GM10248 (cell line): ENCODE data around the gene TTLL4.

ENCODE experiments used
- CTCF ChIA-PET: fragments of 300-600 bp; sonication (Branson Sonifier 250); formaldehyde crosslinking; extraction: SDS; loops from one replicate; lab custom pipeline; 2021; ENCODE audit warnings: antibody characterized with exemption; lab: Yijun Ruan, JAX
- POLR2A ChIA-PET: fragments of 350-650 bp; sonication (Branson Sonifier 250); formaldehyde crosslinking; extraction: SDS; loops from one replicate; lab custom pipeline; 2020; ENCODE audit warnings: antibody characterized with exemption; lab: Yijun Ruan, JAX
- DNase-seq: peaks from one replicate; pipeline ENCODE4 v3.0.0; 2012; ENCODE audit errors: extremely low spot score
- TF ChIP-seq, protein P1 (sequence below): IDR thresholded peaks from 2 replicates; pipeline ENCODE4 v1.5.1; 2012; ENCODE audit warnings: mild to moderate bottlenecking, low read depth; ENCODE audit errors: extremely low read depth, missing control alignments, control extremely low read depth

TTLL4 gene

DNA sequence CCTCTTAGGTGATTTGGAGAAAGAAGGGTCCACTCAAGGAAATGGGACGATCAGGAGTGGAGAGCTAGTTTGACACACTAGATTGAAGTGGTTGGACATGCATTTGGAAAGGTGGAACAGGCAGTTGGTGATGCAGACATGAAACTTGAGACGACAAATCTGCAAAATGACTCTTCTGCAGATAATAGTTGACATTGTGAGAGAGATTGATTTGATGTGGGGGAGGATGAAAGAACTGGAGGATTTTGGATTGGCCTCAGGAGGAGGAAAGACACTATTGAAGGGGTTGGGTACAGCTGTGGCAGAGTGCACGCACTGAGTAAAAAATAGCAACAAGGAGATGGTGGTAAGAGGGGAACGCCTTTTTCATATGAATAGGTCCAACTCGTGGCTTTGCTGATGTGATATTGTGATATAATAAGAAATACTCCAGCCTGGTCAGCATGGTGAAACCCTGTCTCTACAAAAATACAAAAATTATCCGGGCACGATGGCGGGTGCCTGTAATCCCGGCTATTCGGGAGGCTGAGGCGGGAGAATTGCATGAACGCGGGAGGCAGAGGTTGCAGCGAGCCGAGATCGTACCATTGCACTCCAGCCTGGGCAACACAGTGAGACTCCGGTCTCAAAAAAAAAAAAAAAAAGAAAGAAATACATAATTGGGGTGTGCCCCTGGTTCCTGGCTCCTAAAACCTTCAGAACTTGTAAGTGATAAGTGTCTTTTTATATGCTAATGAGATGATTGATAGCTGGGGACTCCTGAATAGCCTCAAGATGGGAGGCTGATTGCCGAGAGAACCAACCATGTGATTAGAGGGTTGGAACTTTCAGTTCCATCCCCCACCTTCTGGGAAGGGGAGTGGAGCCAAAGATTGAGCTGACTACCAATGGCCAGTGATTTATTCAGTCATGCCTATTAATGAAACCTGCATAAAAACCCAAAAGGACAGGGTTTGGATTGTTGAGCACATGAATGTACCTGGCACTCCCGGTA is 9.7 kb downstream of the TTLL4 start:
- TF ChIP-seq, protein P1, sequence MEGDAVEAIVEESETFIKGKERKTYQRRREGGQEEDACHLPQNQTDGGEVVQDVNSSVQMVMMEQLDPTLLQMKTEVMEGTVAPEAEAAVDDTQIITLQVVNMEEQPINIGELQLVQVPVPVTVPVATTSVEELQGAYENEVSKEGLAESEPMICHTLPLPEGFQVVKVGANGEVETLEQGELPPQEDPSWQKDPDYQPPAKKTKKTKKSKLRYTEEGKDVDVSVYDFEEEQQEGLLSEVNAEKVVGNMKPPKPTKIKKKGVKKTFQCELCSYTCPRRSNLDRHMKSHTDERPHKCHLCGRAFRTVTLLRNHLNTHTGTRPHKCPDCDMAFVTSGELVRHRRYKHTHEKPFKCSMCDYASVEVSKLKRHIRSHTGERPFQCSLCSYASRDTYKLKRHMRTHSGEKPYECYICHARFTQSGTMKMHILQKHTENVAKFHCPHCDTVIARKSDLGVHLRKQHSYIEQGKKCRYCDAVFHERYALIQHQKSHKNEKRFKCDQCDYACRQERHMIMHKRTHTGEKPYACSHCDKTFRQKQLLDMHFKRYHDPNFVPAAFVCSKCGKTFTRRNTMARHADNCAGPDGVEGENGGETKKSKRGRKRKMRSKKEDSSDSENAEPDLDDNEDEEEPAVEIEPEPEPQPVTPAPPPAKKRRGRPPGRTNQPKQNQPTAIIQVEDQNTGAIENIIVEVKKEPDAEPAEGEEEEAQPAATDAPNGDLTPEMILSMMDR = no peak
- DNase-seq = no peak
- CTCF ChIA-PET = interaction anchor here (0.8 to 5.2 kb wide), 4 partner anchors 9 to 127 kb away, joined by 3 to 39 read pairs (median 5); partner anchors contain the start of gene TTLL4
- POLR2A ChIA-PET = interaction anchor here (0.7 kb wide), 1 partner anchor 7 kb away, joined by 5 read pairs; no protein-coding TSS in a partner anchor

DNA sequence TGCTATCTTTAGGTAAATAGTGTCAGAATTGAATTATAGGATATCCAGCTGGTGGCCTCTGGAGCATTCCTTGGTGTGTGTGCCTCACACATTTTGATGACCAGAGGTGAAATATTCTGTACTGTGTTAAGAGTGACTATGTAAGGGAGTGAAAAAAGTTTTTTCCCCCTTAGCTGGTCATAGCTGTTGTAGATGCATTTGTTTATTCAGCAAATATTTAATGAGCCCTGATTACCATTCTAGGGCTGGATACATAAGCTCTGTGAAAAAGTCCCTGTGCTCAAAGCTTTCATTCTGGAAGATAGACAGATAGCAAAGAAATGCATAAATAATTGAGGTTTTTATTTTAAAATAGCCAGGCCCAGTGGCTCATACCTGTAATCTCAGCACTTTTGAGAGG is 10.9 kb downstream of the TTLL4 start:
- POLR2A ChIA-PET = no interaction called here
- TF ChIP-seq, protein P1 = no peak
- DNase-seq = no peak
- CTCF ChIA-PET = interaction anchor here (1.3 to 5.2 kb wide), 6 partner anchors 10 to 127 kb away, joined by 3 to 39 read pairs (median 8); partner anchors contain the start of gene TTLL4

DNA sequence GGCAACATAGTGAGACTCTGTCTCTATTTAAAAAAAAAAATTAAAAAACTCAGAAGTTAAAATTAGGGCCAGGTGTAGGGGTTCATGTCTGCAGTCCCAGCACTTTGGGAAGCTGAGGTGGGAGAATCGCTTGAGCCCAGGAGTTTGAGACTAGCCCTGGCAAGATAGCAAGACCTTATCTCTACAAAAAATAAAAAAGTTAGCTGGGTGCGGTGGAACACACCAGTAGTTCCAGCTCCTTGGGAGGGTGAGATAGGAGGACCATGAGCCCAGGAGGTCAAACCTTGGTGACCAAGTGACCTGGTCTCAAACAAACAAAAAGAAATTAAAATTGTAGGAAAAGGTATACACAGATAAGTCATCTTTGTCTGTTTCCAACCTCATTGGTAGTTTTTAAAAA is 11.3 kb downstream of the TTLL4 start:
- ChIA-PET POLR2A (no interaction called here), CTCF (interaction anchor here (1.3 to 5.2 kb wide), 6 partner anchors 10 to 126 kb away, joined by 3 to 39 read pairs (median 8); partner anchors contain the start of gene TTLL4)
- no peak for DNase-seq
- TF ChIP-seq, protein P1 = no peak

DNA sequence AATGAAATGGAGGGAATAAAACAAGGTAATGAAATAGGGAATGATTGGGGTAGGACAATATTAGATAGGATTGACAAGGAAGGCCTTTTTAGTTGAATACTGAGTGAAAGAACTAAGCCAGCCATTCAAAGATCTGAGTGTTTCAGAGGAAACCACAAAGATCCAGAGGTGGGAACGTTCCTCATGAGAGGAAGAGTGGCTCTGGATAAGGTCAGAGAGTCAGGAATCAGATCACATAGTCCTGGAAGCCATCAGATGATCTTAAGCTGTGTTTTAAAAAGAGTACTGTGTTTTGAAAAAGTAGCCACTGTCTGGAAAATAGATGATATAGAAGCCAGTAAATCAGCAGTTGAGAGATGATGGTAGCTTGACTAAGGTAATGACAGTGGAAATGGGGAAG is 11.8 kb downstream of the TTLL4 start:
- no peak for DNase-seq
- POLR2A ChIA-PET = no interaction called here
- CTCF ChIA-PET = interaction anchor here (1.3 to 5.2 kb wide), 7 partner anchors 9 to 126 kb away, joined by 3 to 39 read pairs (median 7); partner anchors contain the start of gene TTLL4
- TF ChIP-seq, protein P1 = no peak

DNA sequence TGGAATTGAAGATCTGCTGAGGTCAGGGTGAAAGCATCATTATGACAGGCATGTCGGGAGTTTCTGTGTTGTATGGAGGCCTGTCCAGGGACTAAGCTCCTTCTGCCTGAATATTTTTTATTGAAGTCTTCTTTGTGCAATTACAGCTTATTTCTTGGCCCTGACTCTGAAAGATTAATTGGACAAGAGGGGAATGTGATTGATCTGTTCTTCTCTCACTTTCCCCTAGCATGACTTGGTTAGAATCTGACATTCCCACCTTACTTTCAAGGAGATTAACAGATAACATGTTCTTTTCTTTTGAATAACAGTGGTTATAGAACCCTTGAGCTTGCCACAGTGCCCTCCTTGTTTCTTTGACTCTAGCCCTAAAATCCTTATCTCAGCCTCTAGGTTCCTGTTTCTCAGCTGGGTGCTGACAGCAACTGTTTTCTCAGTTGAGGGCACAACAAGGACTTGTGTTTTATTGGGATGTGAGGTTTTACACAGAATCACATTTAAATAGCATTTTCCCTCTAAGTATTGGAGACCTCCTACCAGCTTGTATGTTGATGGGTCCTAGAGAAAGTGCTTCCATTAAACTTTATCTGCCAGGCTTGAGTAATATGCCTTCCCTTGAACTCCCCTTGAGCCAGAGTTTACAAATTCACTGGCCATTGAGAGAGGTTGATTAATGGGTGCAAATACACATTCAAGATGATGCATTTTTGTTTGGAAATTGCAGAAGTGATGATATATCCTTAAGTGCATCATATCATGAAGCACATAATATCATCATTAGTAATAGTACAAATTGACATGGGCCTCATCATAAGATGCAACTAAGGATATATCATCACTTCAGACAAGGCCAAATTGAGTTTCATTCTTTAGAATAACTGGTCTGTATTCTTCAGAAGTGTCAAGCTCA is 12.5 kb downstream of the TTLL4 start:
- no peak for DNase-seq
- ChIA-PET CTCF (interaction anchor here (1.3 to 5.2 kb wide), 7 partner anchors 8 to 125 kb away, joined by 3 to 39 read pairs (median 7); partner anchors contain the start of gene TTLL4), POLR2A (no interaction called here)
- TF ChIP-seq, protein P1 = no peak

DNA sequence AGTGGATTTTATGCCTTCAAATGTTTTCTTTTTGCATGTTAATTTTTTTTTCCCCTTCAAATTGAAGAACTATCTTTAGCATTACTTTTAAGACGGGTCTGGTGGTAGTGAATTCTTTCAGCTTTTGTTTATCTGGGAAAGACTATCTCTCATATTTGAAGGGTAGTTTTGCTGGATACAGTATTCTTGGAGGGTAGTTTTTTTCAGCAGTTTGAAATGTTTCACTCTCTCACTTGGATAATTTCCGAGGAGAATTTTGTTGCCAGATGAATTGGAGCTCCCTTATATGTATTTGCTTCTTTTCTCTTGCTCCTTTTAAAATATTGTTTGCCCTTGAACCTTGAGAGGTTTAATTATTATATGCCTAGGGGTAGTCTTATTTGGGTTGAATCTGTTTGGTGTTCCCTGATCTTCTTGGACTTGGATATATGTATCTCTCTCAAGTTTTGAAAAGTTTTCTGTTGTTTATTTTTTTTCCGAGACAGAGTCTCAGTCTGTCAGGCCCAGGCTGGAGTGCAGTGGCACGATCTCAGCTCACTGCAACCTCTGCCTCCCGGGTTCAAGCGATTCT is 15.5 kb downstream of the TTLL4 start:
- TF ChIP-seq, protein P1 = no peak
- CTCF ChIA-PET = interaction anchor here (0.7 to 2.9 kb wide), 11 partner anchors 10 to 254 kb away, joined by 3 to 16 read pairs (median 3); partner anchors contain the start of gene TTLL4

More for the DNA sequence above, 15.5 kb downstream of the TTLL4 start:
- DNase-seq = no peak
- POLR2A ChIA-PET = no interaction called here
